Stimulated activated CD8-positive, alpha-beta memory T cell treated with anti-CD3 and anti-CD28 coated beads, Interleukin-15, amount 100 ng/mL, for 4 hours (primary cell): ENCODE measurements around the gene DOCK7.
"Not testable (repeated sequence)": the region's sequence is repeated elsewhere in the genome, so short reads cannot be mapped to it uniquely, and the experiment has no call there.

ENCODE experiments used
- DNase-seq, 2 donors: peaks; one replicate each; pipeline ENCODE4 v3.0.0-alpha.2; 2020; ENCODE audit warnings: low read depth in 2 of 2

DOCK7 gene

GRCh38 chr1:62687903-62688686, at the start of gene DOCK7:
Gene DOCK7, minus strand, starts transcription at chr1:62688386. Its CDS starts 122 bp downstream, at chr1:62688264.
- peak in 1 of 2 donors; percentile 13 for DNase-seq

DNA sequence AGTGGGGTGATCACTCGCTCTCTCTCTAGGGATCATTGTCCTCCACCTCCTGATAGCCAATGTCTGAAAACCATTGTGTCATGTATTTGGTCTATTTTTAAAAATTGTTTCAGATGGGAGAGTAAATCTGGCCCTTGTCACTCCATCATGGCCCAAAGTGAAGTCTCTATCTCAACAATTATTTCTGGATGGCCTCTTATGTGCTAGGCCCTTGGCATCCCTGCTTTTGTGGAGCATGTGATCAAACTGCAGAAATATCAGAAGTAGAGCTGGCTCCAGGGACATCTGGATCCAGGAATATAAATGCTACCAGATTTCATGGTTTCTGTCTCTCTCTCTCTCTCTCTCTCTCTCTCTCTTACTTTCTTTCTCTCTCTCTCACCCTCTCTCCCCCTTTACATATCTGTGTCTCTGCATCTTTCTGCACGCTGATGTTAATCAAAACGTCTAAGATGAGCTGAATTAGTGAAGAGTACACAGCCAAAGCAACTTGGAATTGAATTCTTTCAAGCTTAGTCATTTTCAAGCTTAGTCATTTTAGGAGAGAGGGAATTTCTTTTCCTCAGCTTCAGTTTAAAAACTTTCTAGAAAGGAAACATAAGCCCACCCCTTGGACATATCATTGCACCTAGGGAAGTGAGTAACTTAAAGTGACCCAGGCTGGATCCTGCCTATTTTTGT, 47.4 kb upstream of the DOCK7 start:
- DNase-seq, result no peak

DNA sequence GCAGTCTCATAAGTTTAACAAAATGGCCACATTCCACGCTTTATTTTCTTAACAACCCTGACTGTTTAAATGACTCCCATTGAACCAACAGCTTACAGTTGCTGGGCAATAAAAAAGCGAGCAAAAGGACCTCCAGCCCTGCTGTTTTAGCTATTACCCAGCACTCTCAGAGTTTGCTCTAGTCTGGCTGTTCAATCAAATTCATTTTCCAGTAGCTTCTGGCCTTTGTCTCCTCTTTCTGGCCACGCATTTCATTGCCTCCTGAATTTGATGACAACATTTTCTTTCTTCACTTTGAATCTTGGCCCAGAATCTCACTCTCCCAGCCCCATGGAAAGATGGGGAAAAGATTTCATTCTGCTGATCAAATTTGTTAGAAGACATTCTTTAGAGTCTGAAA, 44.1 kb upstream of the DOCK7 start:
- DNase-seq, result no peak

- DNase-seq, result no peak
Measured at GRCh38 chr1:62728963-62729362, 40.8 kb upstream of the DOCK7 start.

- no peak for DNase-seq
Measured at GRCh38 chr1:62727656-62728407, 39.6 kb upstream of the DOCK7 start.

DNA sequence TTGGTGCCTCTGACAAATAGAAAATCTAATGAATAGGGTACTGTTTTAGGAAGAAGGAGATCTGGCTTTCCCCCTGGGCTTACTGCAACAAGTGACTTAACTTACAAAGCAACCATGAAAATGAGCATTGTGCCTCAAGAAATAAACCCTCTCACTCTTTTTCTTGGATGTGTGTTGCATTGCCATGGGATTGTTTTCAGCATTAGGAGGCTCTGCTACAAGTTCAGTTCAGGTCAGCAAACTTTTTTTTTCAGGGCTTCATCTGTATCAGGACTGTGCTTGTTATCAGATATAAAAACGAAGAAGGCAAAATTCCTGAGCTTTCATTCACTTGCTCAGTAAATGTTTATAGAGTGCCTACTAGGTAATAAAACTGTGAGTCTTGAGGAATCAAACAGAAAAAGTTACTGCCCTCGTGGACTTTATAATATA, 37.8 kb upstream of the DOCK7 start:
- no peak for DNase-seq

DNA sequence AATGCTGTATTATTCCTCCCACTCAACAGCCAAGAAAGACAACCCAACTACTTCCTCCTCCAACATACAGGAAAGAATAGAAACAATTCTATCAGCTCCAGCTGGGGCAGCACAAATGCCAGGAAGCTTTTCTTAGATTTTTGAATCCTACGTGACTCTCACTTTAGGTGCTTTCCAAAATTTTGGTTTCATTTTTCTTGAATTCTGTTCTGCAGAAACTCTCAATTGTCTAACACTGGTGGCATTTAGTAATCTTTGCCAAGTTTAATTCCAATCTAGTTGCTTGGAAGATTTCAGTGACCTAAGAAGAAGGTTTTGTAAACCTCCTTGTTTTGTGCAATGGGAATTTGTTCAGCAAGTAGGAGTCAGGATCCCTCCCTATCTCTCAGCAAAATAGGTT, 37.1 kb upstream of the DOCK7 start:
- DNase-seq, result no peak

DNA sequence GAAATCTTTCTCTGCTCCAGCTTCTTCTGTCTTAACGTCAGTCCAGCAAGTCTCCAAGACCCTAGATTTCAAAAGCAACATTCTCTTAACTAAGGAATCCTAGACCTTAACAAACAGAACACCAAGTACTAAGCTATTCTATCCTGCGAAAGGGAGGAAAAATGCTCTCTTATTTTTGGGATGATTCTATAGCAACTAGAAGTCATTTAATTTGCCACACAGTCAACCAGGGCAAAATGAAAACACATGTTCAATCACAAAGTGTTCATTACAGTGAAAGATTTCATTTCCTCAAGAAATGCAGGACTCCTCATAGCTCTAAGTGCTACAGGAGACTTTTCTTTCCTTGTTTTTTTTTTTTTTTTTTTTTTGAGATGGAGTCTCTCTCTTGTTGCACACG, 36.2 kb upstream of the DOCK7 start:
- DNase-seq, result no peak

DNA sequence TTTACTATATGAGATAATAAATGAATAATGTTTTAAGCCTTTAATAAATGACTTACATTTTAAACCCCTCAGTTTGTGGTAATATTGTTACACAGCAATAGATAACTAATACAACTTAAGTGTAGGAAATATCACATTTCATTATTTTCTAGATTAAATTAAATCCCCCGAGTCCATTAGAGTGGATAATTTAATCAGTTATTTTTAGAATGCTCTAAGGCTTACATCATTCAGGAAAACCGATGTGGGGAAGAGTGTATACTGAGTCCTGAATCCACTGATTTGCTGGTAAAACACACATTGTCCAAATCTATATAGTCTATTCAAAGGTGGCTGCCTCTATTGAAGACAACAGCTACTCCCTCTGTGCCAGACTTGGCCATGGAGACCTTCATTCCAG, 35.7 kb upstream of the DOCK7 start:
- DNase-seq, result no peak

GRCh38 chr1:62722796-62723195, 34.6 kb upstream of the DOCK7 start:
- DNase-seq, result no peak

DNA sequence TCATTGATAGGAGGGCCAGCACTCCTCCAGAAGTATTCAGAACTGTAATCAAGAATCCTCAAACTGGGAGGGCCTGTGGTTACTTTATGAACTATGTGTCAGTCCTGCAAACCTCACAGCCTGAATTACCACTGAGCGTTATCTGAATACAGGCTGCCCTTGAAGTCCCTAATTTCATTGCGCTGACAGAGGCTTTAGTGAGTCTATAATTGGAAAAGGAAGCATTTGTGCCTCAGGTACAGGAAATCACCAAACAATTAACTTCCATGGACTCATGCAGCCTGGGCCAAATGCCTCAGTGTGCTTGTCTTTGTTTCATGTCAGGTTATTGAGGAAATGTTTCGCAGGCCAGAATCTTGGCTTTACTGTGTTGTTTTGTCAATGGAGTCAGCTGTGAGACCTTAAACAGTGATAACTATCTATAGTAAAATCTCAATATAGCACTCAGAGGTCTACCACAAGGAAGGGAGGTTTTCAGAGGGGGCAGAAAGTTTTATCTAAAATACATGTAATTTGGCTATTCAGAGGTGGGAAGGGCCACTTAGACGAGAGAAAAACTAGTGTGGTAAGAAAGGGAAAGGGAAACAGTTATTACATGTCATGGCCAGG, 32.9 kb upstream of the DOCK7 start:
- DNase-seq, result no peak

GRCh38 chr1:62718400-62718799, 30.2 kb upstream of the DOCK7 start:
- DNase-seq, result not testable (repeated sequence)

DNA sequence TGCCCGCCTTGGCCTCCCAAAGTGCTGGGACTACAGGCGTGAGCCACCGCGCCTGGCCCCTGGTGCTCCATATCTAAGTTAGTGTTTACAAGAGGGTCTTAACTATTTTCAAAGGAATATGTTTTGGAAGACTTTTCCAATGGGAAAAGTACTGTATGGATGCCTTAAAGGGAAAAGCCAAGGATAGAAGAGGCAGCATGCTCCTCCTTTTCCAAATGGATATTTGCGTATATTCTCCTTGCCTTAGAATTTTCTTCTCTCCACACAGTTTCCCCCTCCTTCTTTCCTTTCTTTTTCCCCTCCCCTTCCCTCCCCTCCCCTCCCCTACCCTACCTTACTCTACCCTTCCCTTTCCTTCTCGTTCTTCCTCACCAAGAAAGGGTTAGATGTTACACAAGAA, 29.3 kb upstream of the DOCK7 start:
- DNase-seq, result no peak

GRCh38 chr1:62716397-62716796, 28.2 kb upstream of the DOCK7 start:
- DNase-seq, result no peak

GRCh38 chr1:62712336-62713243, 24.4 kb upstream of the DOCK7 start:
- DNase-seq, result no peak

- DNase-seq, result no peak
Measured at GRCh38 chr1:62707744-62708120, 19.5 kb upstream of the DOCK7 start.

DNA sequence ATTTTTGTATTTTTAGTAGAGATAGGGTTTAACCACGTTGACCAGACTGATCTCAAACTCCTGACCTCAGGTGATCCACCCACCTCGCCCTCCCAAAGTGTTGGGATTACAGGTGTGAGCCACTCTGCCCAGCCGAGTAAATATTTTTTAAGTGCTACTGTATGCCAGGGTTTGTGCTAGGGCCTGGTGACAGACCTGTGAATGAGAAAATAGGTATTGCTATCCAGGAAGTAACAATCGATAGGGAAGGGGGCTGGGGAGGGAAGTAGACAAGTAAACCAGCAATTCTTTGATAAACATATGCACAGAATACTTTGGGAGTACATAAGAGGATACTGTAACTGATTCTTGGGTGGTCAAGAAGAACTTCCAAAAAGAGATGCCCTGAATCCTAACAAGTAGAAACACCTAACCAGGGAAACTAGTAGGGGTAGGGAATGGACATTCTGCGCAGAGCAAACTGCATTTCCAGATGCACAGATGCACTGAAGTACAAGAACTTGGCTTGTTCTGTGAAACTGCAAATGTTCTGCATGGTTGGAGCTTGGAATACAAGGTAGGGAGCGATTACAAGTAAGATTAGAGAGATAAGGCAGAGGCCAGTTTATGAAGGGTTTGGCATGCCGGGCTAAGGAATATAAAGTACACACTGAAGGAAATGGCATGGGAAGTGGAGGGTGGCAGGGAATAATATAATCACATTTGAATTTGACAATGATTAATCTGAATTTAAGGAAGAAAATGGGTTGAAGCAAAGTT, 19.0 kb upstream of the DOCK7 start:
- DNase-seq, result no peak

- DNase-seq, result not testable (repeated sequence)
Measured at GRCh38 chr1:62698161-62698560, 10.0 kb upstream of the DOCK7 start.

GRCh38 chr1:62694479-62694878, 6.3 kb upstream of the DOCK7 start:
- DNase-seq, result not testable (repeated sequence)

GRCh38 chr1:62693123-62693522, 4.9 kb upstream of the DOCK7 start:
- no peak for DNase-seq
